ENCODE measurements around the gene ANTXRL. TPM values are rescaled to one million over a fixed set of nuclear protein-coding genes. Genes with fewer than 3 reads are reported as not detected.
"Not testable (repeated sequence)": the region's sequence is repeated elsewhere in the genome, so short reads cannot be mapped to it uniquely, and the experiment has no call there.

The ANTXRL gene
- total RNA-seq, 2 donors from 2014 or later, result not detected

- H3K9me3 Mint-ChIP-seq, result no peaks in the 10 kb centered on the region
- no peak overlapping the region for H3K27ac Mint-ChIP-seq
- no peaks in the 10 kb centered on the region for H3K36me3 Mint-ChIP-seq
- ATAC-seq, result no peak
- no peak for DNase-seq (ENCODE audit: low spot score in 2 of 2)
Measured at GRCh38 chr10:46325021-46325420, 38.2 kb downstream of the ANTXRL start.

DNA sequence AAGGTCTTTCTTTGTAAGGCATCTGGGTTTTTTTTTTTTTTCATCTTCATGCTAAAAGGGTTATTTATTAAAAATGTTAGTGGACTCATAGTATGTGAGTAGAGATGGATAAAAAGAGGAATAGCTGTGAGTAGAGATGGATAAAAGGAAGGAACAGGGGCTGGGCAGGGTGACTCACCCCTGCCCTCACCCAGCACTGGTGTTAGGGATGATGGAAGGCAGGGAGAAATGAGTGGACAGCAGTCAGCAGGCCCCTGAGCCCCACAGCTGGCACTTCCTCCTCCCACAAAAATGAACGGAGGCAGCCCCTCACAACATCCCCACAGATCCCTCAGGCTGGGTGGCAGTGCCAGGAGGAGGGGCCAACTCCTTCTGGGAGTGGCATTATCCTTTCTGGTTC lies 39.3 kb downstream of the ANTXRL start:
- DNase-seq (ENCODE audit: low spot score in 2 of 2) (no peak), ATAC-seq (no peak)
- Mint-ChIP-seq H3K36me3 (no peaks in the 10 kb centered on the region), H3K9me3 (no peaks in the 10 kb centered on the region), H3K27ac (no peak overlapping the region)

DNA sequence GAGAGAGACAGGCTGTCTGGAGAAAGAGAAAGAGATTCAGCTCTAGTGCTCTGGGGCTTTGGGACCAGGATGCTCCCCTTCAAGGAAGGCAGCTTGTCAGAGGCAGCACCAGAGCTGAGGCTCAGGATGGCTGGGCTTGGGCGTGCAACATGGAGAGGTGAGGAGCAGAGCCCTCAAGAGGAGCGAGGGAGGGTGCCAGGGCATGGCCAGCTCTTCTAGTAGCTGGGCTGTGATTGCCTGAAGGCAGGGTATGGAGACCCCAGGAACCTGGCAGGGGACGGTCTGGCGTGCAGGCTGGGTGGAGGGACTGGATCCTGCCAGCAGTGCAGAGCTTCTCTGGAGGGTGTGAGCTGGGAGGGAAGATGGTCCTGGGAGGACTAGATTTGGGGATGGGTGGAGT lies 40.2 kb downstream of the ANTXRL start:
- DNase-seq (ENCODE audit: low spot score in 2 of 2) (no peak), ATAC-seq (no peak)
- Mint-ChIP-seq H3K36me3 (no peaks in the 10 kb centered on the region), H3K27ac (peak overlapping the region; percentile 0 to 73), H3K9me3 (no peaks in the 10 kb centered on the region)

DNA sequence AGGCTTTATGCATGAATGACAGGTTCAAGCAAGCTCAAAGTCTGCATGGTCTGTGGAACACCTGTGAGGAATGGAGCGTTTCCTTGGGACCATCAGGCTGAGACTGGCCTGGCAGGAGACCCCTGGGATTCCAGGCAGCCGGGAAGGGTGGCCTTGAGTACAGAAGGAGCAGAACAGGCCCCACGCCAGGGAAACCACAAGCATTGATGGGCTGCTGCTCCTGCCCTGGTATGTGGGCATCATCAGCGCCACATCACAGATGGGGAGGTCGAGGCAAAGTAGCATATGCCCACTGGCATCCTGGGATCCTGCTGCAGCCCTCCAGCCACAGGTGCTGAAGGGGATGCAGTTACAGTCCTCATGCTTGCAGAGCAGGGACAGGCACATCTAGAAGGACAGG lies 40.9 kb downstream of the ANTXRL start:
- peak overlapping the region; percentile 0 to 72 for H3K27ac Mint-ChIP-seq
- no peaks in the 10 kb centered on the region for H3K36me3 Mint-ChIP-seq
- ATAC-seq (no peak), DNase-seq (ENCODE audit: low spot score in 2 of 2) (no peak)
- no peaks in the 10 kb centered on the region for H3K9me3 Mint-ChIP-seq

- Mint-ChIP-seq H3K36me3 (no peaks in the 10 kb centered on the region), H3K27ac (no peak overlapping the region)
- no peak for ATAC-seq
Measured at GRCh38 chr10:46328853-46329689, 42.3 kb downstream of the ANTXRL start.

DNA sequence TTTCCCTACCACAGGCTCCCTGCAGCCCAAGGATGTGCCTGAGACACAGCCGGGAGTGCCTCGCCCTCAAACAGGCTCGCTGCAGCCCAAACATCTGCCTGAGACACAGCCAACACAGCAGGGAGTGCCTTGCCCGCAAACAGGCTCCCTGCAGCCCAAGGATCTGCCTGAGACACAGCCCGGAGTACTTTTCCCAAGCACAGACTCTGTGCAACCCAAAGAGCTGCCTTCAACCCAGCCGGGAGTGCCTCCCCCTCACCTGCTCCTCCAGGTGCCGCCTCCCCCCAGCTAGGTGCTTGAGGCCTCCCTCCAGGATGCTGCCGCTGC lies 42.9 kb downstream of the ANTXRL start:
- no peak for ATAC-seq
- DNase-seq (ENCODE audit: low spot score in 2 of 2), result no peak
- H3K9me3 Mint-ChIP-seq, result no peaks in the 10 kb centered on the region

More at GRCh38 chr10:46328853-46329689, 42.3 kb downstream of the ANTXRL start:
- no peaks in the 10 kb centered on the region for H3K9me3 Mint-ChIP-seq
- DNase-seq (ENCODE audit: low spot score in 2 of 2), result no peak

DNA sequence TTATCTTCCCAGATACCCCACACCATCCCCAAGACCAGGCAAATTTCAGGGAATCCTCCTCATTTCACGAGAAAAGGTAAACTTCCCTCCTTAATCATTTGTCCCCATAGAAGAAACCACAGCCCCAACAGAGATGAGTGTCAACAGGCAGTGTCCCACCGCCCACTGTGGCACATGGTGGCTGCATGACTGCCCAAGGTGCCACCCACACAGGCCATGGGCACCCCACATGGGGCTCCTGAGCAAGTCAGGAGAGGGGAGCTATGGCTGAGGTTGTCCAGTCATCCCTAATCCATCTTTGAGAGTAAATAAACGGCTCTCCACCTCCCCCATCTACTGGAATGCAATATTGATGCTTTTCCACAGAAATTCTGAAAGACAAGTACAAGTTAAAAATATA lies 44.1 kb downstream of the ANTXRL start:
- Mint-ChIP-seq H3K36me3 (no peaks in the 10 kb centered on the region), H3K9me3 (no peaks in the 10 kb centered on the region), H3K27ac (no peak overlapping the region)
- ATAC-seq (no peak), DNase-seq (ENCODE audit: low spot score in 2 of 2) (no peak)

More for the DNA sequence above, 42.9 kb downstream of the ANTXRL start:
- Mint-ChIP-seq H3K36me3 (no peaks in the 10 kb centered on the region), H3K27ac (peak overlapping the region in 1 of 2 donors; percentile 15)

DNA sequence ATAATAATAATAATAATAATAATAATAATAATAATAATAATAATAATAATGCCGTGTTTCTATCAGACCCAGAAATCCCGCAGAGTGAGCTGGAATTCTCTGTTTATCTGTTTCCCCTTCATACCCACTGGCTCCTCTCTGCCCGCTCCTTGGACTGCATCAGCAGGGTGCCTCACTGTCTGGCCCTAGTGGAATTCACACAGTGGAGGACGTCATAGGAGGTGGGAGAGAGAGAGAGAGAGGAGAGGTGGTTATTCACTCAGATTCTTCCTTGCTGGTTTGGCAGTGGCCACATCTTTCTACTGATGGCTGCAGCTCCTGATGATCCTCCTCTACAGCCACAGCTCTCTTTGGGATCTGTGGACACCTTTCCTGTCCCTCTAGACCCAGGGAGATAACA lies 78.7 kb downstream of the ANTXRL start:
- H3K36me3 Mint-ChIP-seq; H3K9me3 Mint-ChIP-seq; DNase-seq (ENCODE audit: low spot score in 2 of 2); H3K27ac Mint-ChIP-seq; ATAC-seq: not testable (repeated sequence)

- H3K9me3 Mint-ChIP-seq; ATAC-seq; H3K36me3 Mint-ChIP-seq; DNase-seq (ENCODE audit: low spot score in 2 of 2); H3K27ac Mint-ChIP-seq: not testable (repeated sequence)
Measured at GRCh38 chr10:46367209-46367608, 80.4 kb downstream of the ANTXRL start.

DNA sequence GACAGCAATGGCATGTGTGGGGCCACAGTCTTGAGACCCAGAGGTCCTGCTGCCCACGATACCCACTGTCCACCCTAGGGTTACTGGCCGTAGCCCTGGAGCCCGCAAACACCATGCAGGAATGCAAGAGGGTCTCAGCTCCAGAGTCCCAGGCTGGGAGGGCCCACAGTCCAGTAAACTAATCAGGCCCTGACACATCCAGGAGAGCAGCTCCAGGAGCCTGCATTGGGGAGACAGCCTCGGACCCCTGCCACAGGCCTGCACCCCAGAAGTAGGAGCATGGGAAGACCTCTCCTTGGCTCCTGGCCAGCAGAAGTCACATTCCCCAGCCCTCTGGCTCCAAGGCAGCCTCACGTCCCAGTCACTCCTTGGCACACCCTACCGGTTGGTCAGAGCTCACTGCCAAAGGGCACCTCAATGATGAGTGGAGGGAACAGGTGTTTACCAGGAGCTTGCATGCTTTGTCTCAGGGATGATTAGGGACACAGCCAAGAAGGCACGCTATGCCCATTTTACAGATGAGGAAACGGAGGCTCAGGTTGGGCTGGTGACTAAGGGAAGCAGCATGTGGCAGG lies 81.0 kb downstream of the ANTXRL start:
- H3K9me3 Mint-ChIP-seq; DNase-seq (ENCODE audit: low spot score in 2 of 2); H3K27ac Mint-ChIP-seq; H3K36me3 Mint-ChIP-seq; ATAC-seq: not testable (repeated sequence)

DNA sequence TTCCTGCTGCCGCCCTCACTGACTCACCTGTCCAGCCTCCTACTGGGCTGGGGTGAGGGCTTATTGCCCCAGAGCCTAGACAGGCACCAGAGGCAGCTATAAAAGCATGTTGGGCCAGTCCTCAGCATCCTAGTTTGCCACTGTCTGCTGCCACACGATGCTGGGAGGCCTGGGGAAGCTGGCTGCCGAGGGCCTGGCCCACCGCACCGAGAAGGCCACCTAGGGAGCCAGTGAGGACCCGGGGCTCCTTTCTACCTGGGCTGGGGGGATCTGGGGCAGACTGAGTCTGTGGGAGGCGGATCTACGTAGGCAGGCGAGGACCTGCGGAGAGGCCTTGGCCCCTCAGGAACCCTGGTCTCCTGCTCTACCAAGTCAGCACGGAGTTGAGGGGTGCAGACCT lies 82.2 kb downstream of the ANTXRL start:
- not testable (repeated sequence) for DNase-seq (ENCODE audit: low spot score in 2 of 2); H3K27ac Mint-ChIP-seq; ATAC-seq; H3K9me3 Mint-ChIP-seq; H3K36me3 Mint-ChIP-seq

DNA sequence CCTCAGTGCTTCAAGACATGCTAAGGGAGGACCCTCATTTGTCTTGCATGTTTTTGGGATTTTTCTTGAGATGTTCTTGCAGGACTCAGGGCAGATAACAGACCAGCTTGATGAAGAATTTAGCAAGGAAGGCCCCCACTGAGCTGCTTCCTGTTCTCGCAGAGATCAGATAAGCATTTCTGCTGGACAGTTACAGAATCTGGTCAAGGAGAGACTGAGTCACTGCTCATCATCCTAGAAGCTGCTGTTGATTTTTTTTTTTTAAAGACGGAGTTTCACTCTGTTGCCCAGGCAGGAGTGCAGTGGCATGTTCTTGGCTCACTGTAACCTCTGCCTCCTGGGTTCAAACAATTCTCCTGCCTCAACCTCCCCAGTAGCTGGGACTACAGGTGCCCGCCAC lies 87.6 kb downstream of the ANTXRL start:
- not testable (repeated sequence) for H3K36me3 Mint-ChIP-seq; H3K27ac Mint-ChIP-seq; DNase-seq (ENCODE audit: low spot score in 2 of 2); ATAC-seq; H3K9me3 Mint-ChIP-seq

DNA sequence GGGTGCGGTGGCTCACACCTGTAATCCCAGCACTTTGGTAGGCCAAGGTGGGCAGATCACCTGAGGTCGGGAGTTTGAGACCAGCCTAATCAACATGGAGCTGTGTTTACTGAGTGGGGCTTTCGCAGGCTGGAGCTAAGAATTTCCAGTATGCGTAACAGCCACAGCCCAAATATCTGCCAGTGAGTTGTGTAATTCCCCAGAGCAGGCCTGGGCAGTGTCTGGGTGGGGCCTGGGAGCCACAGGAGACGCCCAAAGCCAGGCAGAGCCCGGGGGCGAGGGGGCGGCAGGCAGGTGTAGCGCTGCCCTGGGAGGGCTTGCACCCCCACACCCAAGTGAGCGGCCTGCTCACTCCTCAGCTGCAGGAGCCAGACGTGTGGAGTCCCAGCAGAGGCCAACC lies 88.6 kb downstream of the ANTXRL start, which contains the start of gene ANXA8L1:
ANXA8L1 (plus strand) TSS at position 371 of the 400 bp plus-strand sequence. CDS start 76 bp downstream, outside the sequence.
- DNase-seq (ENCODE audit: low spot score in 2 of 2); H3K9me3 Mint-ChIP-seq; ATAC-seq; H3K27ac Mint-ChIP-seq; H3K36me3 Mint-ChIP-seq: not testable (repeated sequence)

DNA sequence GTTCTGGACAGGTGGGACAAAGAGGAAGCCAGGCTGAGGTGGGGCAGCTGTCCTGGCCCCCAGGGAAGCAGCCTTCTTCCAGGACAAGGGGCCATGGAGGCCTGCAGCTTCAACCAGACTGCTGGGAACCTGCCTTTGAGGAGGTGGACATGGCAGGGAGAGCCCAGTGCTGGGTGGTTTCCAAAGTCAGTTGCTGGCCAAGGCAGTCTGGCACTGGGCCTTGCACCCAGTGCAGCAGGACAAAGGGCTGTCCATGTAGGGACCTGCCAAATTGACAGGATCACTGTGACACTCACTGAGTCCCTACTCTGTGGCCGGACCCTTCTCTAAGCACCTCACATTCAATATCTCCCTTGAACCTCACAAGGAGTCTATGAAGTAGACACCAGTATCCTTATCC lies 90.2 kb downstream of the ANTXRL start:
- not testable (repeated sequence) for H3K9me3 Mint-ChIP-seq; H3K36me3 Mint-ChIP-seq; ATAC-seq; H3K27ac Mint-ChIP-seq; DNase-seq (ENCODE audit: low spot score in 2 of 2)

DNA sequence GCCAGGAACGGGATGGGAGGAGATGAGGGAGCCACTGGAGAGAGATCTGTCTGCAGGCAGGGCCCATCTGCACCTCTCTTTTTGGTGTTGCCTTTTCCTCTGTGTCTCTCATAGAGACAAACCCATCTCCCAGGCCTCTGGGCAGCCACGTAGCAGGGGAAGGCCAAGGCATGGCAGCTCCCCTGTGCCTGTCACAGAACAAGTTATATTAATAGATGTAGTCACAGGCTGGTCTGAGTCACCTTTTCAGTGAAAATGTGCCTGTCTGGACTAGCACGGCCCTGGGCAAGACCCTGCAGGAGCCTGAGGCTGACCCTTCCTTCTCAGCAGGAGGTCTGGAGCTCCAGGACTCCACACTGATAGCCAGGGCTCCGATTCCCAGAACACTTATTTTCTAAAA lies 90.9 kb downstream of the ANTXRL start:
- not testable (repeated sequence) for DNase-seq (ENCODE audit: low spot score in 2 of 2); ATAC-seq; H3K36me3 Mint-ChIP-seq; H3K27ac Mint-ChIP-seq; H3K9me3 Mint-ChIP-seq

DNA sequence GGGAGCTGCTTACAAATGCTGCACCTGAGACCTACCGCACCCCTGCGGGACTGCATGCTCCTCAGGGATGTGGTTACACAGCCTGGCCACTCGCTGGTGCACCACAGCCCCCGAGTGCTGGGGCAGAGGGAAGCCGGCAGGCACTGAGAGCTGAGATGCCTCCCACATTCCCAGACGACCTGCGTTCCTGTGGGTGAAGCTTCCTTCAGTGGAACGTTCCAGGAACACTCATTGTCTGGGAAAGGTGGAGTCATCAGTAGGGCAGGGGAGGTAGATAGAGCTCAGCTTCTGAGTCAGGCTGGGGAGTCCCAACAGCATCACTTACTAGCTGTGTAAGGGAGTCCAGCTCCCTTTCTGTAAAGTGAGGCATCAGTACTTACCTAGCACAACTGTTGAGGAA lies 91.3 kb downstream of the ANTXRL start:
- H3K36me3 Mint-ChIP-seq; DNase-seq (ENCODE audit: low spot score in 2 of 2); H3K27ac Mint-ChIP-seq; H3K9me3 Mint-ChIP-seq: not testable (repeated sequence)
- ATAC-seq, result peak in 1 of 2 donors; percentile 50

- not testable (repeated sequence) for H3K36me3 Mint-ChIP-seq; DNase-seq (ENCODE audit: low spot score in 2 of 2); H3K27ac Mint-ChIP-seq; ATAC-seq; H3K9me3 Mint-ChIP-seq
Measured at GRCh38 chr10:46379233-46379848, 92.5 kb downstream of the ANTXRL start.
